ELF-1 (cell line): ENCODE data around the gene VAV2.

Experiments used
- DNase-seq: peaks from one replicate; pipeline ENCODE4 v3.0.0-alpha.2; 2016; ENCODE audit warnings: low read depth, low spot score

VAV2 gene

DNA sequence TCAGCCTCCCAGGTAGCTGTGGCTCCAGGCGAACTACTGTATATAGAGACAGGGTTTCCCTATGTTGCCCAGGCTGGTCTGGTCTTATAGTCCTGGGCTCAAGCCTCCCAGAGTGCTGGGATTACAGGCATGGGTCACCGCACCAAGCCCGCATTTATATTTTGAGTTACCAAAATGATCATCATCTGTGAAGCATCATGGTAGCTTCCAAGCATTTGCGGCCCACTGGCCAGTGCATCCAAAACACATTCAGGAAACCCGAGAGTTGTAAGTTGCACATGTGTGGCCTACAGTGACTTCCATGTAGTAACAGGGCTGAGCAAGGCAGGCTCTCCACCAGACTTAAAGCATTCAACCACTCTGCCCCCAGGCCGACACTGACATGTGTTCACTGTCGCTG is 35.4 kb upstream of the VAV2 start:
- DNase-seq: no peak

DNA sequence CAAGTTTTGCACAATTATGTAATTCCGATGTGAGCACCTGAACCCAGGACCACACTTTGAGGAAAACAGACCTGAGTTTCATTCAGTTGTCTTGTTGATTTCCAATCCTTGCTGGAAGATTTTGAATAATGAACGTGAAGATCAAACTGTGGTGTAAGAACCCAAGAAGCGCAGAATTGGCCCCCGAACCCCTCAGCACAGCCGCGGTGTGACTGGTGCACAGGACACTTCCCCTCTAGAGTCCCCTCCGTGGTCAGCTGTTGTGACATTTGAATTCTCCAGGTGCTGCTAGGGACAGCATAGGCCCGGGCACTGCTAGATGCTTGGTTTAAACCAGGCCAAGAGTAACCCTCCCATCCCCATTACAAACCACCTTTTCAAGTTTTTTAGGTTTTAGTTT is 34.9 kb upstream of the VAV2 start:
- DNase-seq: no peak

DNA sequence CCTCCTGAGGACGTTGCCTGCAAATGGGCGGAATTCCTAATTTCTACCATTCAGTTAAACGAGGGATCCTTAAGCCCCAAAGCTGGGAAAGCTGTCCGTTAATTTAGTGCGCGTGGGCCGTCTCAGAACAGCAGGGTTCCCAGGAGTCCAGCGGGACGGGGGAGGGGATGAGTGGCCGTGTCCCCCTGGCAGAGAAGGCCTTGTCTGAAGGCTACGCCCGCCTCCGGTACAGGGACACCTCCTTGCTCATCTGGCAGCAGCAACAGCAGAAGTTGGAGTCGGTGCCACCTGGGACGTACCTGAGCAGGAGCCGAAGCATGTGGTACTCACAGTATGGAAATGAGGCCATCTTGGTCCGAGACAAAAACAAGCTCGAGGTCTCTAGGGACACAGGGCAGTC is 34.5 kb upstream of the VAV2 start:
- no peak for DNase-seq

DNA sequence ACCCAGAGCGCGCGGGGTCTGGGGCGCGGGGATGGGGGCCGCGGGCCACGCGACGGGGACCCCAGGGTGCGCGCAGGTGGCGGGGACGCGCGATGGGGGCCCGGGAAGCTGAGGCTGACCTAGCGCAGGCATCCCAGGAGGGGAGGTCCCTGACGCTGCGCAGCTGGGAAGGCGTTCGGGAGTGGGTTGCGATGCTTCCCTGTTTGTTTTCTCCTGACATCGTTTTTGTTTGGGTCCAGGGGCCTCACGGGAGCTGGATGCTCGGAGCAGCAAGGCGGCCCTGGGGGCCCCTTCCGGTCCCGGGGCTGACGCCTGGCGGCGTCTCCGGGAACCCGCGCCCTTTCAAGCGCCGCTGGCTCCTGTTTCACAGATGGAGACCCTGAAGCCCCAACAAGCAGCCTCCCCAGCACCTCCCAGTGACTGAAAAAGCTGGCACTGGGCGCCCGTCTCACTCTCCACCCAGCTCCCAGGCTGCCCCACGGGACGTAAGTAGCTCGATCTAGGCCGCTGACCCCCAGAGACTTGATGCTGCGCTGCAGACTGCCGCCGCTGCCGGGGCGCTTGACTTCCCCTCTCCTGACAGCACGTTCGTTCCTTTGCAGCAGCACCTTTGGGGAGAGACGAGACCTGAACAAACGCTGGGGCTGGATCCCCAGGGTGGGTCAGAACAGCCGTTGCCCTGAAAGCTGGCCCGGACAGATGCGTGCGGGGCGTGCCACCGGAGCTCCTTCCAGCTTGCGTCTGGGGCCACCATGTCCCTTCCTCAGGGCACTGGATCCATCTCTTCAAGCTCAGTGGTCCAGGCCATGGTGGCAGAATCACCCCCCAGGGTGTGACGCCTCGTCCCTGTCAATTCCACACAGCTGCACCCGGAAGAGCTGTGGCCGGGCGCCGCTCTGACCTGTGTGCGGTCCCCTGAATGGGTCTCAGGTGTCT is 33.8 kb upstream of the VAV2 start:
- DNase-seq: peak; percentile 71

DNA sequence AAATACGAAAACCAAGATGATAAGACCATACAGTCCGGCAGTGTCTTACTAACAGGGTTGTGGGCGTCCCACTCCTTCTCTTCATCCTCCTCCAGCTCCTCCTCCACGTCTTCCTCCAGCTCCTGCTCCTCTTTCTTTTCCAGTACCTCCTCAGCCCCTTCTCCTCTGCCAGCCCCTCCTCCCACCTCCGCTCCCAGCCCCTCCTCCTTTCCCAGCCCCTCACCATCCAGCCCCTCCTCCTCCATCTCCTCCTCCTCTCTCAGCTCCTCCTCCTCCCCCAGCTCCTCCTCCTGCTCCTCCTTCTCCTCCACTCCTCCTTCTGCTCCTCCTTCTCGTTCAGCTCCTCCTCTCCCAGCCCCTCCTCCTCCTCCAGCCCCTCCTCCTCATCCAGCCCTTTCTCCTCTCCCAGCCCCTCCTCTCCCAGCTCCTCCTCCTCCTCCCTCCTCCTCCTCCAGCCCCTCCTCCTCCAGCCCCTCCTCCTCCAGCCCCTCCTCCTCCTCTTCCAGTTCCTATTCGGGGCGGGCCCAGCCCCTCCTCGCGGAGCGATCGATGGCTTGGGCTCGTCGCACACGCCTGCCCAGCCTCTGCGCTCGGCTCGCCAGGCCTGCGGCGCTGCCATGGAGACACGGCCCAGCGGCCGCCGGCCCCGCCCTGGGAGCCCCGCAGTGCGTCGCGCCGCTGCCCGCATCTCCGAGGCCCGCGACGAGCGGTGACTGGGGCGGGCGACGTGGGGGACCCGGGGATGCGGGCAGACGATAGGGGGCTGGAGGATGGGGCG is 32.9 kb upstream of the VAV2 start, which contains the start of gene BRD3OS:
BRD3OS (plus strand) TSS at position 654 of the 778 bp plus-strand sequence. CDS start 1,267 bp downstream, outside the sequence.
- DNase-seq: peak; percentile 98

DNA sequence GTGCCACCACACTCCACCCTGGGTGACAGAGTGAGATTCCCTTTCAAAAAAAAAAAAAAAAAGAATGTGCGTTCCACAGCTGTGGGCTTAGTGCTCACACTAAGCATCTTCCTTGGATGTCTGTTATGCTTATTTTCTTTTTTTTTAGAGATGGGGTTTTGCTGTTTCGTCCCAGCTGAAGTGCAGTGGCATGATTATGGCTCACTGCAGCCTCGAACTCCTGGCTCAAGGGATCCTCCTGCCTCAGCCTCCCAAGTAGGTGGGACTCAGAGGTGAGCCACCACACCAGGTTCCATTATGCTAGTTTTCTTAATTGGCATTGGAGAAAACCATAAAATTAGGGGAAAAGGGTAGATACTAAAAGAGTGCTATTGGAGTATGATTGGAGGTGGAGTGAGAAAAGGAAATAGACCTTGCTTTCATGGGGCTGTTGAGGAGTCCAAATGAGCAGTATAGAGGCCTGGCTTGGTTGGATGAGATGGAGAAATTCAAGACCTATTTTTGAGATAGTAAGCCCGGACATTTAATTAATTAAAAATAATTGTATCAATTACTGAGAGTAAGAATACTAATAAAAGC is 32.2 kb upstream of the VAV2 start:
- no peak for DNase-seq

DNA sequence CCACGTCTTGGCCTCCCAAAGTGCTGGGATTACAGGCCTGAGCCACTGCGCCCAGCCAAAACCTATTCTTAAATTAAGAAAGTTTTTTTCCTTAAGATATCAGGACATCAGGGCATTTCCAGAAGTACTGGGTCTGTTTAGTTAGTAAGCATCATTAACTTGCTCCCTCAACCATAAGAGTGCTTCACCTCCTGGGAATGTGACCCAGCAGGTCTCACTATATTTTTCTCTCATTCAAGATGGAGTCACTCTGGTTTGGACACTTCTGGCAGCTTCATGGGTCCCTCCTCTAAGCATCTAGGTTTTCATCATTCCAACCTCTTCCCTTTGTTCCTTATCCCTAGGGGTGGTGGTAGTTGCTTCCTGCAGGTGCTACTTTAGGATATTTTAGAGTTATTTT is 22.8 kb upstream of the VAV2 start:
- DNase-seq: no peak

DNA sequence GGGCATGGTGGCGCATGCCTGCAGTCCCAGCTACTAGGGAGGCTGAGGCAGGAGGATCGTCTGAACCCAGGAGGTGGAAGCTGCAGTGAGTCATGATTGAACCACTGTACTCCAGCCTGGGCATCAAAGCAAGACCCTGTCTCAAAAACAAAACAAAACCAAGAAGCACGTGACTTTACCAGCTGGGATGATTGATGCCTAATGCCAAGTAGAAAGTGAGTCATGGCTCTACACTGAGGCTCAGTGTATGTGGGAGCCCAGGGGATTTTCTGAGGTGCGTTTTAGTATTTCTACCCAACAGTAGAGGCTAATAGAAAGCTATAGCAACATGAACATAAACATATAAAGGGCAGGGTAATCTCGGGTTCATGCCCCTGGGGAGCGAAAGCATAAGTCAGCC is 19.3 kb upstream of the VAV2 start:
- no peak for DNase-seq

DNA sequence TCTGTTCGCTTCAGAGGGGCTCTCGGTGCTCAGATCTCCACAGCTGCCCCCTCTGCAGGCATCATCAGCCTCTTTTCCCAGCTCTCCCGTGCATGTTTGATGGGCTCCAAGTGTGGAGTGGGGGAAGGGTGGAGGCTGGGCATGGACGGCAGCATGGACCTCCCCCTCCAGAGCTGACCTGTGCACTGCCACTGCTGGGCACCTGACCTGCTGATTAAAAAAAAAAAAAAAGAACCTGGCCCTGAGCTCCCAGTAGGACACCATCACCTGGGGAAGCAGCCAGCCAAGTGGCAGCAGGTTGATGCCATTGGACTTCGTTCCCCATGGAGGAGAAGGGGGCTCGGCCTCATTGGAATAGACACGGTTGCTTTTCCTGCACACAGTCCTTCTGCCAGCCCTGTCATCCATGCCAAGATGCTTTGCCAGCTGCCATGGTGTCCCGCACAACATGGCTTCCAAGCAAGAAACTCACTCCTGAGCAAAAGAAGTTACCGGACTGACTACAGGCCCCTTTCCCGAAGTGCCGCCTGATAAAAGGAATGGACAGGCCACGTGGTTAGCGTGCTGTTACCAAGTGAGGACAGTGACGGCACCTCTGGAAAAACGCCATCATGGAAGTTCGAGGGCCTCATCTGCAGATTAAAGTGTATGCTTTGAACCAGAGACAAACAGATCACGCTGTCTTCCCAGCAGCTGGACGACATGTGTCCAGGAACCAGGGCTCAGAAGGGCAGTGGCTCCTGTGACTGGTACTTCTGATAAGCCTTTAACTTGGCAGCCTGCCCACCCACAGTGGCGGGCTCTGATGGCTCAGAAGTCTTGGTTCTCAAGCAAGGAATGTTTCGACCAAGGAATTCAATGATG is 18.4 kb upstream of the VAV2 start:
- no peak for DNase-seq

DNA sequence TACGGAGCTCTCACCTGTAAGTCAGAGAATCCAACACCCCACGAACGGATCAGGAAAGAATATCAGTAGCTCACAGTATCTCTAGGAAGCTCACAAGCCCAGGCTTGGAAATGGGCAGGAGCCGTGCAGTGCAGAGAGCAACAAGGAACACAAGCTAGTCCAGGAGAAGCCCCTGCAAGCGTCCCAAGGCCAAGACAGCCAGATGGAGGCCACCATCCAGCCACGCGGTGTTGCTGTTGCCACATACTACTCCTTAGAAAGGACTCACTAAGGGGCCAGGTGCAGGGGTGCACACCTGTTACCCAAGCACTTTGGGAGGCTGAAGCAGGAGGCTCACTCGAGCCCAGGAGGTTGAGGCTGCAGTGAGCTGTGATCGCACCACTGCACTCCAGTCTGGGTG is 15.4 kb upstream of the VAV2 start:
- no peak for DNase-seq

DNA sequence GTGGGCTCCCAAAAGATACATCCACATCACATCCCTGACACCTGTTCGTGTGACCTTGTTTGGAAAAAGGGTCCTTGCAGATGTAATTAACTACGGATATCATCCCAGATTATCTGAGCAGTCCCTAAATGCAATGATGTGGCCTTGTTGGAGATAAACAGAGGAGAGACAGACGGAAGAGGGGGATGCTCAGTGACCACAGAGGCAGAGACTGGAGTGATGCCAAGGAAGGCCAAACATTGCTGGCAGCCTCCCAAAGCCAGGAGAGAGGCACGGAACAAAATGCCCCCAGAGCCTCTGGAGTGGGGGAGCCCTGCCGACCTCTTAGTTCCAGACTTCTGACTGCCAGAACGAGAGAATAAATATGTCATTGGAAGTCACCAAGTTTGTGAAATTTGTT is 15.0 kb upstream of the VAV2 start:
- DNase-seq: no peak

DNA sequence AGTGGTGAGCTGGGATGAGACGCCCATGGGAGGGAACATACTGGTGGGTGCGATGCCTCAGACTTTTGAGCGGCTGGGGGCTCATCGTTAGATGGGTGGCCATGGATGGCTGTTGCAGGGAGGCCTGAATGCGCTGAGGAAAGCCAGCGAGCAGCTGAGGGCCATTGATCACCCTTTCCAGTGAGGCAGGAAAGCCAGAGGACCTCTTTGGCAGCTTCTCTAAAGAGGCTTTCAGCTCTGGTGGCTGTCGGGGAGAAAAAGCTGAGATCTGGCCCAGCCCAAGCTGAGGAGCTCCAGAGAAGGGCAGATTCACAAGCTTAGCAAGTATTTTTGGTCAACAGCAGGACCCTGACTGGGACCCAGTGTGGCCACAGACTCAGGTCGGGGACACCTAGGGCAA is 13.3 kb upstream of the VAV2 start:
- DNase-seq: no peak

DNA sequence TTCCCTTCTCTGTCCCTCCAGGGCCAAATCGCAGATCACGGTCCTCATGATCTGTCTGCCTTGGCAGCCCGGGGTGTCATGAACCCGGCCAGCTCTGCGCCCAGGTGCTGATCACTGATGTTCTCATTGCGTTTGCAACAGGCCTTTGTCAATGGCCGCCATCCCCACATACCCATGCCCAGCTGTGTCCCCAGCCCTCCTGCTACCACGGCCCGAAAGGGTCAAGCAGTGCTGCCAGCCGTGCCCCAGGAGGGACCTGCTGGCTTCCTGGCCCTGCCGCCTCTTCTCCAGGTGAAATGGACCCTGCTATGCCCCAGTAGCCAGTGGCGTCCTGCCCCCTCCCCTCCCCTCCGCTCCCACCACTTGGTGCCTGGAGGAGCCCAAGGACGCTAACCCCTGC is 12.8 kb upstream of the VAV2 start:
- no peak for DNase-seq

DNA sequence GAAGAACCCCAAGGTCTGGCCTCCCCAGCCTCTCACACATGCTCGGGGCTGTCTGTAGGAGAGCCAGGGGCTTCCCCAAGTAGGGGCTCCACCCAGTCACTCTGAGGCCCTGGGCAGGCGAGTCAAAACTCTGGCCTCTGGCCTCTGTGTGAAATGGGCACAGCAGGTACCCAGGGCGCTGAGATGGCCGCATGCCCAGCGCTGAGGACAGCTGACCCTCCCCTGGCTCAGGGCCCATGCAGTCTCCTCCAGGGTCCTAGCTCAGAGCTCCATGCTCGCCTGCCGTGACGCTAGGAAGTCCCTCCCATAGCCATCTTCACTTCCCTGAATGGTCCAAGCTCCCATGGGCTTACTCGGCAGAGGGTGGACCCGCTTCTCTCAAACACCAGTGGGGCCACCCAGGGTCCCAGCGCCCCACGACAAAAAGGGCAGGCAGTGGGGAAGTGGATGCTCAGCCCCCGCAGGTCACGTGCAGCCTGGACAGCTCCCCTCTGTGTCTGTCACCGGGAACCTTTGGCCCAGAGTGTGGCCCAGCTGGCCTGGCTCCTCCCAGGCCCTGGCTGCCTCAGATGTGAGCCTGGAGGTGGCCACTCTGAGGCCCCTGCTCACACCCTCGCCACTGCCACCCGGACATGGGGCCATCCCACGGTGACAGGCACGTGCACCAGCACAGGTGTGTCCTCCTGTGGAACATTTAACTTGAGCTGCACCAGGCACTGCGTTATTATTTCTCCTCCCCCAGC is 12.2 kb upstream of the VAV2 start:
- DNase-seq: no peak

DNA sequence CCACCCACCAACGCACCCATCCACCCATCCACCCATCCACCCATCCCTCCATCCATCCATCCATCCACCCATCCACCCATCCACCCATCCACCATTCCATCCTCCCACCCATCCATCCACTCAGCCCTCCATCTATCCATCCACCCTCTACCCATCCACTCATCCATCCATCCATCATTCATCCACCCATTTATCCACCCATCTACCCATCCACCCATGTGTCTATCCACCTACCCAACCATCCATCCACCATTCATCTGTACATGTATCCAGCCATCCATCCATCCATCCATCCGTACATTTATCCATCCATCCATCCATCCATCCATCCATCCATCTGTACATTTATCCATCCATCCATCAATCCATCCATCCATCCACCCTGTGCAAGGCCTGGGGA is 11.1 kb upstream of the VAV2 start:
- DNase-seq: no peak

DNA sequence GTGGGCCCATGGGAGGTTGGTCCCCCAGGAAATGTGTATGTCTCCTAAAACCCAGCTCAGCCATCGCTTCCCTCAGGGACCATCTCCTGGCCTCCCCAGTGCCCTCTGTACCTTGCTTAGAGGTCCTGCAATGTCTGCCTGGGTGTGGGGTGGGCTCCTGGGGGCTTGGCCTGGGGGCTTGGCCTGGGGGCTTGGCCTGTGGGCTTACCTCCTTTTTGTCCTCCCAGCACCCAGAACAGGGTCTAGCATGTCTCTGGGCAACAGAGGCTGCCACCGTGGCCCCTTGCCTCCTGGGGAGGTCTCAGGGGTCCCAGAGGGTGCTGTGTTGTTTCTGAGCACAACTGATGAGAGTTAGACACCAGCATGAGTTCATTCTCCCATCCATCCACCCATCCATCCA is 10.7 kb upstream of the VAV2 start:
- DNase-seq: no peak

DNA sequence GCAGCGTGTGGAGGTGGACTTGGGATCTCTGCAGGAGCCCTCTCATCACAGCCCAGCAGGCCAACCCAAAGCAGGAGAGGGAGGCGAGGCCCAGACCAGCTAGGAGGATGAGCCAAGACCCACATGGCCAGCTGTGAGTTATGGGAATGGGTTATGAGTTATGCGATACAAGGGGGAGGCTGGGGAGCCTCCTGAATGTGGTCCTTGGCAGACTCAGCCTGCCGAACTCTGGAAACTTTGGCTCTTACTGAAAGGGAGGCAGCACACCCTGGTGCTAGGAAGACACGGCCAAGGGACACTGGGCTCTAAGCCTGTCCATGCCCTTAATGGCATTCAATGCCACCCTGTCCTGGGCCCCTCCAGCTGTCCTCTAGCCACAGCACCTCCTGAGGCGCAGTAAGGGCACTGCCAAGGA is 7.7 kb upstream of the VAV2 start:
- no peak for DNase-seq

DNA sequence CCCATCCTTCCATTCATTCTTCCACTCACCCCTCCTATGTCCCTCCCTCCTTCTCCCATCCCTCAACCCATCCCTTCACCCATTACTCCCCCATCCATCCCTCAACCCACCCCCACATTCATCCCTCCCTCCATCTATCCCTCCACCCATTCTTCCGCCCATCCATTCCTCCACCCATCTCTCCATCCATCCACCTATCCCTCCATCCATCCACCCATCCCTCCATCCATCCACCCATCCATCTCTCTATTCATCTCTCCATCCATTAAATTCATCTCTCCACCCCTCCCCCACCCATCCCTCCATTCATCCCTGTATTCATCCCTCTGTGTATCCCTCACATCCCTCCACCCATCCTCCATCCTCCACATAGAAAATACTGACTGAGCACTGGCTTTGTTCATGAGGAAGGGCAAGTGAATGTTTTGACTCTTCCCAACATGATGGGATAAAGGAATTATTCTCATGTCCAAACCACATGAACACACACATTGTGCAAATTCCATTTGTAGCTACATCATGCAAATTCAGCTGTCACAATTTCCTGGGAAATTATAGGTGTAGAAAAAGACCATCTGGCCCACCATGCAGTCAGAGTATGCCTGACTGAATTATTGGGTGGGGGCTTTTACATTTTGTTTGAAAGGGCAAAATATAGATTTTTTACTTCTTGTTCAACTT is 6.9 kb upstream of the VAV2 start:
- DNase-seq: no peak

DNA sequence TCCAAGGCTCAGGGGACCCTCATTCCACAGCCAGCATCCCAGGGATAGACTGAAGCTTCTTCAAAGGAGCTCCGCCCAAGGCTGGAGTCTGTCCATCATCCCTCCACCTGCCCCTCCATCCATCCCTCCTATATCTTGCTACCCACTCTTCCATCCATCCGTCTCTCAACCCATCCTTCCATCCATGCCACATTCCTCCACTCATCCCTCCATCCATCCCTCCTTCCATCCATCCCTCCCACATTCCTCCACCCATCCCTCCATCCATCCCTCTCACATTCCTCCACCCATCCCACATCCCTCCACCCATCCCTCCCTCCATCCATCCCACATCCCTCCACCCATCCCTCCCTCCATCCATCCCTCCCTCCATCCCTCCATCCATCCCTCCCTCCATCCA is 5.5 kb upstream of the VAV2 start:
- DNase-seq: no peak
